Activated CD4-positive, alpha-beta T cell treated with anti-CD3 and anti-CD28 coated beads, Interleukin-2, amount 10 ng/mL, durations not matched to agents 24 days and 14 days (primary cell): ENCODE data around the gene TBX5. TPM values are rescaled to one million over a fixed set of nuclear protein-coding genes. Genes with fewer than 3 reads are reported as not detected.
"Not testable (repeated sequence)": the region's sequence is repeated elsewhere in the genome, so short reads cannot be mapped to it uniquely, and the experiment has no call there.

ENCODE experiments used
- DNase-seq: peaks from one replicate; pipeline ENCODE4 v3.0.0; 2022
- H3K27ac Mint-ChIP-seq: one replicate; pipeline ENCODE4 v1.8.0; 2022; ENCODE audit warnings: mild to moderate bottlenecking, mixed read lengths
- H3K27me3 Mint-ChIP-seq: one replicate; pipeline ENCODE4 v1.8.0; 2022; ENCODE audit warnings: mixed read lengths
- H3K36me3 Mint-ChIP-seq: one replicate; pipeline ENCODE4 v1.8.0; 2022; ENCODE audit warnings: low read depth, mild to moderate bottlenecking, mixed read lengths
- H3K4me1 Mint-ChIP-seq: one replicate; pipeline ENCODE4 v1.8.0; 2021; ENCODE audit warnings: mixed read lengths
- H3K4me3 Mint-ChIP-seq: one replicate; pipeline ENCODE4 v1.8.0; 2022; ENCODE audit warnings: mild to moderate bottlenecking, moderate library complexity, mixed read lengths
- H3K9me3 Mint-ChIP-seq: one replicate; pipeline ENCODE4 v1.8.0; 2021; ENCODE audit warnings: mixed read lengths
- intact Hi-C: fragments of 100-400 bp; cut with micrococcal nuclease; formaldehyde crosslinking; loops from one replicate; pipeline ENCODE4 v1.15.1; 2023
- total RNA-seq: library from RNA; stranded (reverse); gene quantifications from 2 replicates; pipeline ENCODE4 v1.2.3, GENCODE V29; 2022

The TBX5 gene
- total RNA-seq, 1 donor from 2014 or later, result not detected

- intact Hi-C loops, result no loop called here
- Mint-ChIP-seq H3K4me1 (no peaks in the 10 kb centered on the region), H3K36me3 (no peaks in the 10 kb centered on the region), H3K9me3 (peaks cover 6% of the 10 kb centered on the region), H3K4me3 (no peak overlapping the region), H3K27ac (no peak overlapping the region), H3K27me3 (no peaks in the 10 kb centered on the region)
- DNase-seq, result no peak
Measured at GRCh38 chr12:114360485-114360884, 45.5 kb downstream of the TBX5 start.

- Mint-ChIP-seq H3K27ac (no peak overlapping the region), H3K36me3 (no peaks in the 10 kb centered on the region), H3K4me1 (no peaks in the 10 kb centered on the region), H3K27me3 (no peaks in the 10 kb centered on the region), H3K9me3 (peaks cover 7% of the 10 kb centered on the region), H3K4me3 (no peak overlapping the region)
- intact Hi-C loops, result no loop called here
- no peak for DNase-seq
Measured at GRCh38 chr12:114355389-114356088, 50.4 kb downstream of the TBX5 start.

- H3K36me3 Mint-ChIP-seq, H3K4me3 Mint-ChIP-seq, intact Hi-C loops, H3K9me3 Mint-ChIP-seq, H3K4me1 Mint-ChIP-seq, DNase-seq, H3K27ac Mint-ChIP-seq, H3K27me3 Mint-ChIP-seq: not testable (repeated sequence)
Measured at GRCh38 chr12:114349239-114349638, 56.7 kb downstream of the TBX5 start.

- Mint-ChIP-seq H3K36me3 (no peaks in the 10 kb centered on the region), H3K27me3 (no peaks in the 10 kb centered on the region), H3K27ac (no peak overlapping the region), H3K4me3 (no peak overlapping the region), H3K9me3 (no peaks in the 10 kb centered on the region), H3K4me1 (no peaks in the 10 kb centered on the region)
- no peak for DNase-seq
- intact Hi-C loops, result no loop called here
Measured at GRCh38 chr12:114347861-114348260, 58.1 kb downstream of the TBX5 start.

GRCh38 chr12:114344831-114345230, 61.1 kb downstream of the TBX5 start:
- Mint-ChIP-seq H3K27ac (no peak overlapping the region), H3K9me3 (no peaks in the 10 kb centered on the region), H3K4me1 (no peaks in the 10 kb centered on the region), H3K36me3 (no peaks in the 10 kb centered on the region), H3K4me3 (no peak overlapping the region), H3K27me3 (no peaks in the 10 kb centered on the region)
- intact Hi-C loops, result no loop called here
- no peak for DNase-seq

GRCh38 chr12:114344303-114344663, 61.7 kb downstream of the TBX5 start:
- Mint-ChIP-seq H3K4me3 (no peak overlapping the region), H3K27ac (no peak overlapping the region), H3K27me3 (no peaks in the 10 kb centered on the region), H3K4me1 (no peaks in the 10 kb centered on the region), H3K9me3 (no peaks in the 10 kb centered on the region), H3K36me3 (no peaks in the 10 kb centered on the region)
- DNase-seq, result no peak
- intact Hi-C loops, result no loop called here

- Mint-ChIP-seq H3K27me3 (no peaks in the 10 kb centered on the region), H3K36me3 (no peaks in the 10 kb centered on the region), H3K9me3 (no peaks in the 10 kb centered on the region), H3K4me1 (no peaks in the 10 kb centered on the region), H3K4me3 (no peak overlapping the region), H3K27ac (no peak overlapping the region)
- intact Hi-C loops, result no loop called here
- DNase-seq, result no peak
Measured at GRCh38 chr12:114343585-114344302, 62.2 kb downstream of the TBX5 start.

- peaks cover 4% of the 10 kb centered on the region for H3K9me3 Mint-ChIP-seq
Measured at GRCh38 chr12:114342656-114343055, 63.3 kb downstream of the TBX5 start.

GRCh38 chr12:114341635-114342034, 64.3 kb downstream of the TBX5 start:
- no peaks in the 10 kb centered on the region for H3K4me1 Mint-ChIP-seq
- peaks cover 4% of the 10 kb centered on the region for H3K9me3 Mint-ChIP-seq
- no peak overlapping the region for H3K27ac Mint-ChIP-seq
- no peak overlapping the region for H3K4me3 Mint-ChIP-seq
- no peaks in the 10 kb centered on the region for H3K36me3 Mint-ChIP-seq
- H3K27me3 Mint-ChIP-seq, result no peaks in the 10 kb centered on the region
- no peak for DNase-seq
- intact Hi-C loops, result no loop called here

More at GRCh38 chr12:114342656-114343055, 63.3 kb downstream of the TBX5 start:
- intact Hi-C loops, result no loop called here
- Mint-ChIP-seq H3K27me3 (no peaks in the 10 kb centered on the region), H3K36me3 (no peaks in the 10 kb centered on the region), H3K27ac (no peak overlapping the region), H3K4me3 (no peak overlapping the region), H3K4me1 (no peaks in the 10 kb centered on the region)
- no peak for DNase-seq

- H3K4me3 Mint-ChIP-seq, result no peak overlapping the region
- H3K4me1 Mint-ChIP-seq, result no peaks in the 10 kb centered on the region
- H3K36me3 Mint-ChIP-seq, result no peaks in the 10 kb centered on the region
- DNase-seq, result no peak
- H3K9me3 Mint-ChIP-seq, result peaks cover 4% of the 10 kb centered on the region
- no peaks in the 10 kb centered on the region for H3K27me3 Mint-ChIP-seq
- intact Hi-C loops, result no loop called here
- no peak overlapping the region for H3K27ac Mint-ChIP-seq
Measured at GRCh38 chr12:114340231-114340630, 65.7 kb downstream of the TBX5 start.

GRCh38 chr12:114339626-114340025, 66.3 kb downstream of the TBX5 start:
- no peak overlapping the region for H3K27ac Mint-ChIP-seq
- intact Hi-C loops, result no loop called here
- no peak for DNase-seq
- peaks cover 4% of the 10 kb centered on the region for H3K9me3 Mint-ChIP-seq
- no peak overlapping the region for H3K4me3 Mint-ChIP-seq
- no peaks in the 10 kb centered on the region for H3K36me3 Mint-ChIP-seq
- no peaks in the 10 kb centered on the region for H3K27me3 Mint-ChIP-seq
- H3K4me1 Mint-ChIP-seq, result no peaks in the 10 kb centered on the region

GRCh38 chr12:114335607-114336006, 70.3 kb downstream of the TBX5 start:
- H3K4me3 Mint-ChIP-seq, result no peak overlapping the region
- DNase-seq, result no peak
- H3K4me1 Mint-ChIP-seq, result no peaks in the 10 kb centered on the region
- H3K27me3 Mint-ChIP-seq, result no peaks in the 10 kb centered on the region
- no peak overlapping the region for H3K27ac Mint-ChIP-seq
- peaks cover 4% of the 10 kb centered on the region for H3K9me3 Mint-ChIP-seq
- no peaks in the 10 kb centered on the region for H3K36me3 Mint-ChIP-seq
- intact Hi-C loops, result no loop called here

- Mint-ChIP-seq H3K36me3 (no peaks in the 10 kb centered on the region), H3K4me3 (no peak overlapping the region), H3K27ac (no peak overlapping the region), H3K4me1 (no peaks in the 10 kb centered on the region), H3K9me3 (peaks cover 8% of the 10 kb centered on the region), H3K27me3 (no peaks in the 10 kb centered on the region)
- no peak for DNase-seq
- intact Hi-C loops, result no loop called here
Measured at GRCh38 chr12:114334395-114334794, 71.5 kb downstream of the TBX5 start.

GRCh38 chr12:114328292-114328691, 77.7 kb downstream of the TBX5 start:
- no peak for DNase-seq
- Mint-ChIP-seq H3K27me3 (no peaks in the 10 kb centered on the region), H3K4me1 (no peaks in the 10 kb centered on the region), H3K27ac (no peak overlapping the region), H3K4me3 (no peak overlapping the region), H3K36me3 (no peaks in the 10 kb centered on the region), H3K9me3 (peaks cover 7% of the 10 kb centered on the region)
- intact Hi-C loops, result no loop called here

GRCh38 chr12:114327765-114328164, 78.2 kb downstream of the TBX5 start:
- Mint-ChIP-seq H3K27ac (no peak overlapping the region), H3K36me3 (no peaks in the 10 kb centered on the region), H3K9me3 (peaks cover 7% of the 10 kb centered on the region), H3K27me3 (no peaks in the 10 kb centered on the region), H3K4me3 (no peak overlapping the region), H3K4me1 (no peaks in the 10 kb centered on the region)
- no peak for DNase-seq
- intact Hi-C loops, result no loop called here
